NCI-H748 treated with DMSO at 0.1 percent for 48 hours (cell line): ENCODE measurements around the gene RFPL4A.

Source experiments
- DNase-seq: peaks from one replicate; lab custom pipeline; 2025; lab: John Stamatoyannopoulos, UW

RFPL4A gene

GRCh38 chr19:55809381-55810058 lies 50.6 kb downstream of the RFPL4A start:
- DNase-seq: peak; percentile 96

GRCh38 chr19:55811340-55811739 lies 52.4 kb downstream of the RFPL4A start:
- no peak for DNase-seq

GRCh38 chr19:55812449-55812848 lies 53.6 kb downstream of the RFPL4A start:
- no peak for DNase-seq
